WTC11 (cell line): ENCODE data around the gene KNDC1.

Source experiments
- AFF4 ChIP-seq: sonication (generic); formaldehyde crosslinking; IDR thresholded peaks from 2 replicates; pipeline ENCODE4 v1.8.1; 2023; ENCODE audit warnings: mild to moderate bottlenecking, missing genetic modification reagents, borderline replicate concordance
- ATF1 ChIP-seq: sonication (generic); formaldehyde crosslinking; IDR thresholded peaks from 2 replicates; pipeline ENCODE4 v1.8.1; 2023; ENCODE audit warnings: mild to moderate bottlenecking, moderate library complexity, missing genetic modification reagents
- CTCF ChIP-seq: fragments of 200-600 bp; IDR thresholded peaks from 2 replicates; pipeline ENCODE4 v1.8.0; 2022; ENCODE audit warnings: antibody characterized with exemption
- E2F5 ChIP-seq: sonication (generic); formaldehyde crosslinking; IDR thresholded peaks from 2 replicates; pipeline ENCODE4 v1.8.1; 2022; ENCODE audit warnings: mild to moderate bottlenecking, moderate library complexity, missing genetic modification reagents
- KAT7 ChIP-seq: sonication (generic); formaldehyde crosslinking; IDR thresholded peaks from 2 replicates; pipeline ENCODE4 v1.8.1; 2023; ENCODE audit warnings: missing genetic modification reagents, mild to moderate bottlenecking, borderline replicate concordance
- NFYB ChIP-seq: sonication (generic); formaldehyde crosslinking; conservative IDR thresholded peaks from 2 replicates; pipeline ENCODE4 v1.8.0; 2022; ENCODE audit warnings: low read depth, missing genetic modification reagents
- ZBTB21 ChIP-seq: sonication (generic); formaldehyde crosslinking; IDR thresholded peaks from 2 replicates; pipeline ENCODE4 v1.8.1; 2023; ENCODE audit warnings: mild to moderate bottlenecking, missing genetic modification reagents, borderline replicate concordance
- ZNF121 ChIP-seq: sonication (generic); formaldehyde crosslinking; IDR thresholded peaks from 2 replicates; pipeline ENCODE4 v1.8.0; 2023; ENCODE audit warnings: missing genetic modification reagents
- ZNF317 ChIP-seq: sonication (generic); formaldehyde crosslinking; IDR thresholded peaks from 2 replicates; pipeline ENCODE4 v1.8.1; 2023; ENCODE audit warnings: low read depth, mild to moderate bottlenecking, moderate library complexity, missing genetic modification reagents, borderline replicate concordance
- ZSCAN18 ChIP-seq: fragments of 250-450 bp; sonication (Bioruptor Pico); IDR thresholded peaks from 2 replicates; pipeline ENCODE4 v2.1.2; 2022; ENCODE audit warnings: mild to moderate bottlenecking, moderate library complexity
- TF ChIP-seq, protein P1 (sequence below): sonication (generic); formaldehyde crosslinking; conservative IDR thresholded peaks from 2 replicates; pipeline ENCODE4 v1.8.1; 2022; ENCODE audit warnings: mild to moderate bottlenecking, missing genetic modification reagents
- TF ChIP-seq, protein P2 (sequence below): sonication (generic); formaldehyde crosslinking; IDR thresholded peaks from 2 replicates; pipeline ENCODE4 v1.8.0; 2022; ENCODE audit warnings: mild to moderate bottlenecking, missing genetic modification reagents
- TF ChIP-seq, protein P3 (sequence below): fragments of 250-450 bp; sonication (Bioruptor Pico); IDR thresholded peaks from 2 replicates; pipeline ENCODE4 v1.8.0; 2021; ENCODE audit warnings: mild to moderate bottlenecking
- TF ChIP-seq, protein P4 (sequence below): sonication (generic); formaldehyde crosslinking; IDR thresholded peaks from 2 replicates; pipeline ENCODE4 v1.8.1; 2022; ENCODE audit warnings: missing genetic modification reagents, borderline replicate concordance

- TF ChIP-seq, protein P1, sequence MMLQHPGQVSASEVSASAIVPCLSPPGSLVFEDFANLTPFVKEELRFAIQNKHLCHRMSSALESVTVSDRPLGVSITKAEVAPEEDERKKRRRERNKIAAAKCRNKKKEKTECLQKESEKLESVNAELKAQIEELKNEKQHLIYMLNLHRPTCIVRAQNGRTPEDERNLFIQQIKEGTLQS (CRISPR knock-in tag) = no peak
- TF ChIP-seq CTCF (no peak), ATF1 (CRISPR knock-in tag) (no peak), ZBTB21 (CRISPR knock-in tag) (no peak), E2F5 (CRISPR knock-in tag) (no peak), AFF4 (no peak), KAT7 (CRISPR knock-in tag) (no peak), NFYB (no peak), ZNF121 (no peak), ZNF317 (no peak), ZSCAN18 (CRISPR knock-in tag) (no peak)
- TF ChIP-seq, protein P2, sequence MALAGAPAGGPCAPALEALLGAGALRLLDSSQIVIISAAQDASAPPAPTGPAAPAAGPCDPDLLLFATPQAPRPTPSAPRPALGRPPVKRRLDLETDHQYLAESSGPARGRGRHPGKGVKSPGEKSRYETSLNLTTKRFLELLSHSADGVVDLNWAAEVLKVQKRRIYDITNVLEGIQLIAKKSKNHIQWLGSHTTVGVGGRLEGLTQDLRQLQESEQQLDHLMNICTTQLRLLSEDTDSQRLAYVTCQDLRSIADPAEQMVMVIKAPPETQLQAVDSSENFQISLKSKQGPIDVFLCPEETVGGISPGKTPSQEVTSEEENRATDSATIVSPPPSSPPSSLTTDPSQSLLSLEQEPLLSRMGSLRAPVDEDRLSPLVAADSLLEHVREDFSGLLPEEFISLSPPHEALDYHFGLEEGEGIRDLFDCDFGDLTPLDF = no peak
- TF ChIP-seq, protein P3, sequence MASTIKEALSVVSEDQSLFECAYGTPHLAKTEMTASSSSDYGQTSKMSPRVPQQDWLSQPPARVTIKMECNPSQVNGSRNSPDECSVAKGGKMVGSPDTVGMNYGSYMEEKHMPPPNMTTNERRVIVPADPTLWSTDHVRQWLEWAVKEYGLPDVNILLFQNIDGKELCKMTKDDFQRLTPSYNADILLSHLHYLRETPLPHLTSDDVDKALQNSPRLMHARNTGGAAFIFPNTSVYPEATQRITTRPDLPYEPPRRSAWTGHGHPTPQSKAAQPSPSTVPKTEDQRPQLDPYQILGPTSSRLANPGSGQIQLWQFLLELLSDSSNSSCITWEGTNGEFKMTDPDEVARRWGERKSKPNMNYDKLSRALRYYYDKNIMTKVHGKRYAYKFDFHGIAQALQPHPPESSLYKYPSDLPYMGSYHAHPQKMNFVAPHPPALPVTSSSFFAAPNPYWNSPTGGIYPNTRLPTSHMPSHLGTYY (CRISPR knock-in tag) = no peak
- TF ChIP-seq, protein P4, sequence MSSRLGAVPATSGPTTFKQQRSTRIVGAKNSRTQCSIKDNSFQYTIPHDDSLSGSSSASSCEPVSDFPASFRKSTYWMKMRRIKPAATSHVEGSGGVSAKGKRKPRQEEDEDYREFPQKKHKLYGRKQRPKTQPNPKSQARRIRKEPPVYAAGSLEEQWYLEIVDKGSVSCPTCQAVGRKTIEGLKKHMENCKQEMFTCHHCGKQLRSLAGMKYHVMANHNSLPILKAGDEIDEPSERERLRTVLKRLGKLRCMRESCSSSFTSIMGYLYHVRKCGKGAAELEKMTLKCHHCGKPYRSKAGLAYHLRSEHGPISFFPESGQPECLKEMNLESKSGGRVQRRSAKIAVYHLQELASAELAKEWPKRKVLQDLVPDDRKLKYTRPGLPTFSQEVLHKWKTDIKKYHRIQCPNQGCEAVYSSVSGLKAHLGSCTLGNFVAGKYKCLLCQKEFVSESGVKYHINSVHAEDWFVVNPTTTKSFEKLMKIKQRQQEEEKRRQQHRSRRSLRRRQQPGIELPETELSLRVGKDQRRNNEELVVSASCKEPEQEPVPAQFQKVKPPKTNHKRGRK (CRISPR knock-in tag) = no peak
These were observed 95.3 kb downstream of the KNDC1 start for GRCh38 chr10:133255323-133255722.
